Forelimb muscle (tissue), 1 donor: ENCODE results near the gene KCND3. TPM values are rescaled to one million over a fixed set of nuclear protein-coding genes. Genes with fewer than 3 reads are reported as not detected.
A peak's percentile ranks its signal among the peaks of the same experiment; 100 is the strongest.

Experiments used
- DNase-seq: peaks from one replicate; pipeline ENCODE4 v3.0.0-alpha.2; 2013; ENCODE audit warnings: low read depth
- polyA plus RNA-seq: library from polyadenylated mRNA; unstranded; fragments of 120-200 nt; gene quantifications from one replicate; pipeline ENCODE4 v1.2.1, GENCODE V29; 2013; ENCODE audit not compliant: insufficient read length

Gene KCND3
- polyA plus RNA-seq, 1 donor = 1.5 TPM

- no peak for DNase-seq
These were observed 106.4 kb downstream of the KCND3 start for GRCh38 chr1:111882986-111883560.

- no peak for DNase-seq
These were observed 106.9 kb downstream of the KCND3 start for GRCh38 chr1:111882559-111882958.

GRCh38 chr1:111880881-111881837 lies 108.3 kb downstream of the KCND3 start:
- DNase-seq = peak; percentile 28

GRCh38 chr1:111879081-111879480 lies 110.4 kb downstream of the KCND3 start:
- no peak for DNase-seq

GRCh38 chr1:111878649-111879048 lies 110.8 kb downstream of the KCND3 start:
- DNase-seq = no peak

- DNase-seq = no peak
These were observed 111.4 kb downstream of the KCND3 start for GRCh38 chr1:111878091-111878490.

GRCh38 chr1:111876631-111877030 lies 112.8 kb downstream of the KCND3 start:
- no peak for DNase-seq

GRCh38 chr1:111875640-111876039 lies 113.8 kb downstream of the KCND3 start:
- DNase-seq = no peak

- DNase-seq = no peak
These were observed 115.9 kb downstream of the KCND3 start for GRCh38 chr1:111873460-111874030.

- no peak for DNase-seq
These were observed 119.3 kb downstream of the KCND3 start for GRCh38 chr1:111870181-111870580.

- DNase-seq = no peak
These were observed 121.5 kb downstream of the KCND3 start for GRCh38 chr1:111867868-111868440.

GRCh38 chr1:111864862-111865261 lies 124.6 kb downstream of the KCND3 start:
- DNase-seq = no peak

GRCh38 chr1:111863401-111863800 lies 126.1 kb downstream of the KCND3 start:
- no peak for DNase-seq

- DNase-seq = no peak
These were observed 126.9 kb downstream of the KCND3 start for GRCh38 chr1:111862599-111862998.

GRCh38 chr1:111861523-111861922 lies 127.9 kb downstream of the KCND3 start:
- no peak for DNase-seq

- no peak for DNase-seq
These were observed 132.2 kb downstream of the KCND3 start for GRCh38 chr1:111857194-111857651.

- DNase-seq = no peak
These were observed 132.9 kb downstream of the KCND3 start for GRCh38 chr1:111856411-111857185.

GRCh38 chr1:111855260-111855659 lies 134.2 kb downstream of the KCND3 start:
- no peak for DNase-seq

GRCh38 chr1:111852261-111852721 lies 137.2 kb downstream of the KCND3 start:
- DNase-seq = no peak

GRCh38 chr1:111851552-111851951 lies 137.9 kb downstream of the KCND3 start:
- DNase-seq = no peak

GRCh38 chr1:111850109-111850508 lies 139.4 kb downstream of the KCND3 start:
- no peak for DNase-seq
